Measurements from ENCODE around the gene MMP2.

The MMP2 gene

GRCh38 chr16:55452996-55453395 lies 26.0 kb upstream of the MMP2 start:
- H4K8ac ChIP-seq (ENCODE audit: low read depth, low read length), result no peak overlapping the region
- H2BK12ac ChIP-seq (ENCODE audit: low read length), result no peak overlapping the region
- H2AFZ ChIP-seq (ENCODE audit: low read length), result no peak overlapping the region
- DNase-seq (ENCODE audit: low spot score), result no peak
- no peak overlapping the region for H3K4me2 ChIP-seq (ENCODE audit: insufficient read depth, low read length, poor library complexity, severe bottlenecking)
- no peaks in the 10 kb centered on the region for H3K36me3 ChIP-seq (replicated peaks in 1 of 2; ENCODE audit: control insufficient read depth in 2 of 2, insufficient read depth in 2 of 2, low read length in 2 of 2)
- H2BK15ac ChIP-seq (ENCODE audit: low read length), result no peak overlapping the region
- no peak overlapping the region for H2BK5ac ChIP-seq (ENCODE audit: low read length)
- no peak overlapping the region for H3K23ac ChIP-seq (ENCODE audit: low read depth, low read length, poor library complexity)
- no peak overlapping the region for H3K18ac ChIP-seq (ENCODE audit: low read length)
- no peak overlapping the region for H2AK5ac ChIP-seq (ENCODE audit: low read depth, low read length)
- H3K14ac ChIP-seq (ENCODE audit: low read length), result no peak overlapping the region
- no peaks in the 10 kb centered on the region for H3K4me1 ChIP-seq (ENCODE audit: control insufficient read depth in 2 of 2, insufficient read depth in 1 of 2, low read depth in 1 of 2, low read length in 2 of 2)
- H2BK120ac ChIP-seq (ENCODE audit: low read depth, low read length), result no peak overlapping the region
- H3K79me1 ChIP-seq (ENCODE audit: low read depth, low read length), result peaks cover 2% of the 10 kb centered on the region
- peaks cover 0 to 2% of the 10 kb centered on the region in 2 donors for H3K9me3 ChIP-seq (replicated peaks in 1 of 2; ENCODE audit: control insufficient read depth in 2 of 2, insufficient read depth in 1 of 2, low read depth in 1 of 2, low read length in 2 of 2)
- peaks cover 0 to 4% (median 2%) of the 10 kb centered on the region in 3 experiments for H3K27me3 ChIP-seq (ENCODE audit: control insufficient read depth in 3 of 3, insufficient read depth in 3 of 3, low read depth in 1 of 3, low read length in 3 of 3)
- no peak overlapping the region for H3K9ac ChIP-seq (ENCODE audit: low read depth, low read length, poor library complexity)
- no peak overlapping the region for H3K4me3 ChIP-seq (ENCODE audit: low read length in 2 of 2)
- no peak overlapping the region for H3K4ac ChIP-seq (ENCODE audit: low read length)
- no CpG with 5 or more reads among the region's 2 CpGs for WGBS, 2 donors (ENCODE audit: extremely low coverage in 2 of 2, insufficient read length in 2 of 2, insufficient replicate concordance in 1 of 2)
- no peak overlapping the region for H3K27ac ChIP-seq (replicated peaks; ENCODE audit: low read length)
- H4K91ac ChIP-seq (ENCODE audit: low read depth, low read length, poor library complexity), result no peak overlapping the region

- H3K23ac ChIP-seq (ENCODE audit: low read depth, low read length, poor library complexity), result no peak overlapping the region
- H3K14ac ChIP-seq (ENCODE audit: low read length), result no peak overlapping the region
- no peak overlapping the region for H3K4me3 ChIP-seq (ENCODE audit: low read length in 2 of 2)
- H2BK15ac ChIP-seq (ENCODE audit: low read length), result no peak overlapping the region
- H2BK5ac ChIP-seq (ENCODE audit: low read length), result no peak overlapping the region
- no peak overlapping the region for H4K91ac ChIP-seq (ENCODE audit: low read depth, low read length, poor library complexity)
- DNase-seq (ENCODE audit: low spot score), result no peak
- no peak overlapping the region for H4K8ac ChIP-seq (ENCODE audit: low read depth, low read length)
- H3K9me3 ChIP-seq (replicated peaks in 1 of 2; ENCODE audit: control insufficient read depth in 2 of 2, insufficient read depth in 1 of 2, low read depth in 1 of 2, low read length in 2 of 2), result peaks cover 0 to 2% of the 10 kb centered on the region in 2 donors
- no peak overlapping the region for H3K4me2 ChIP-seq (ENCODE audit: insufficient read depth, low read length, poor library complexity, severe bottlenecking)
- no CpG with 5 or more reads among the region's 2 CpGs for WGBS, 2 donors (ENCODE audit: extremely low coverage in 2 of 2, insufficient read length in 2 of 2, insufficient replicate concordance in 1 of 2)
- H3K4me1 ChIP-seq (ENCODE audit: control insufficient read depth in 2 of 2, insufficient read depth in 1 of 2, low read depth in 1 of 2, low read length in 2 of 2), result no peaks in the 10 kb centered on the region
- no peak overlapping the region for H3K4ac ChIP-seq (ENCODE audit: low read length)
- no peak overlapping the region for H3K9ac ChIP-seq (ENCODE audit: low read depth, low read length, poor library complexity)
- no peaks in the 10 kb centered on the region for H3K36me3 ChIP-seq (replicated peaks in 1 of 2; ENCODE audit: control insufficient read depth in 2 of 2, insufficient read depth in 2 of 2, low read length in 2 of 2)
- H3K18ac ChIP-seq (ENCODE audit: low read length), result no peak overlapping the region
- no peak overlapping the region for H2AFZ ChIP-seq (ENCODE audit: low read length)
- no peak overlapping the region for H3K27ac ChIP-seq (replicated peaks; ENCODE audit: low read length)
- H2BK12ac ChIP-seq (ENCODE audit: low read length), result no peak overlapping the region
- H2AK5ac ChIP-seq (ENCODE audit: low read depth, low read length), result no peak overlapping the region
- no peak overlapping the region for H2BK120ac ChIP-seq (ENCODE audit: low read depth, low read length)
- peaks cover 0 to 6% (median 2%) of the 10 kb centered on the region in 3 experiments for H3K27me3 ChIP-seq (ENCODE audit: control insufficient read depth in 3 of 3, insufficient read depth in 3 of 3, low read depth in 1 of 3, low read length in 3 of 3)
- H3K79me1 ChIP-seq (ENCODE audit: low read depth, low read length), result peaks cover 2% of the 10 kb centered on the region
These were observed 25.1 kb upstream of the MMP2 start for GRCh38 chr16:55453909-55454308.

GRCh38 chr16:55454861-55455260 lies 24.1 kb upstream of the MMP2 start:
- H4K91ac ChIP-seq (ENCODE audit: low read depth, low read length, poor library complexity), result no peak overlapping the region
- no peak overlapping the region for H3K18ac ChIP-seq (ENCODE audit: low read length)
- DNase-seq (ENCODE audit: low spot score), result no peak
- no peak overlapping the region for H3K4me3 ChIP-seq (ENCODE audit: low read length in 2 of 2)
- no peak overlapping the region for H3K4me2 ChIP-seq (ENCODE audit: insufficient read depth, low read length, poor library complexity, severe bottlenecking)
- no peak overlapping the region for H2BK12ac ChIP-seq (ENCODE audit: low read length)
- peaks cover 0 to 6% (median 2%) of the 10 kb centered on the region in 3 experiments for H3K27me3 ChIP-seq (ENCODE audit: control insufficient read depth in 3 of 3, insufficient read depth in 3 of 3, low read depth in 1 of 3, low read length in 3 of 3)
- peak overlapping the region; percentile 21 for H3K14ac ChIP-seq (ENCODE audit: low read length)
- no peak overlapping the region for H3K4ac ChIP-seq (ENCODE audit: low read length)
- no peaks in the 10 kb centered on the region for H3K4me1 ChIP-seq (ENCODE audit: control insufficient read depth in 2 of 2, insufficient read depth in 1 of 2, low read depth in 1 of 2, low read length in 2 of 2)
- no CpG with 5 or more reads among the region's 6 CpGs for WGBS, 2 donors (ENCODE audit: extremely low coverage in 2 of 2, insufficient read length in 2 of 2, insufficient replicate concordance in 1 of 2)
- H2BK120ac ChIP-seq (ENCODE audit: low read depth, low read length), result no peak overlapping the region
- no peak overlapping the region for H2AK5ac ChIP-seq (ENCODE audit: low read depth, low read length)
- H3K9me3 ChIP-seq (replicated peaks in 1 of 2; ENCODE audit: control insufficient read depth in 2 of 2, insufficient read depth in 1 of 2, low read depth in 1 of 2, low read length in 2 of 2), result peaks cover 0 to 2% of the 10 kb centered on the region in 2 donors
- H3K36me3 ChIP-seq (replicated peaks in 1 of 2; ENCODE audit: control insufficient read depth in 2 of 2, insufficient read depth in 2 of 2, low read length in 2 of 2), result no peaks in the 10 kb centered on the region
- H3K79me1 ChIP-seq (ENCODE audit: low read depth, low read length), result peaks cover 2% of the 10 kb centered on the region
- H3K27ac ChIP-seq (replicated peaks; ENCODE audit: low read length), result no peak overlapping the region
- H2BK15ac ChIP-seq (ENCODE audit: low read length), result no peak overlapping the region
- no peak overlapping the region for H3K9ac ChIP-seq (ENCODE audit: low read depth, low read length, poor library complexity)
- H2BK5ac ChIP-seq (ENCODE audit: low read length), result no peak overlapping the region
- H3K23ac ChIP-seq (ENCODE audit: low read depth, low read length, poor library complexity), result no peak overlapping the region
- H2AFZ ChIP-seq (ENCODE audit: low read length), result no peak overlapping the region
- no peak overlapping the region for H4K8ac ChIP-seq (ENCODE audit: low read depth, low read length)

GRCh38 chr16:55462241-55462640 lies 16.8 kb upstream of the MMP2 start:
- H3K4ac ChIP-seq (ENCODE audit: low read length), result no peak overlapping the region
- H3K4me2 ChIP-seq (ENCODE audit: insufficient read depth, low read length, poor library complexity, severe bottlenecking), result no peak overlapping the region
- H3K4me1 ChIP-seq (ENCODE audit: control insufficient read depth in 2 of 2, insufficient read depth in 1 of 2, low read depth in 1 of 2, low read length in 2 of 2), result no peaks in the 10 kb centered on the region
- no peak overlapping the region for H2BK5ac ChIP-seq (ENCODE audit: low read length)
- no peak overlapping the region for H4K8ac ChIP-seq (ENCODE audit: low read depth, low read length)
- H3K79me1 ChIP-seq (ENCODE audit: low read depth, low read length), result no peaks in the 10 kb centered on the region
- H2BK120ac ChIP-seq (ENCODE audit: low read depth, low read length), result no peak overlapping the region
- peak overlapping the region; percentile 11 for H2AFZ ChIP-seq (ENCODE audit: low read length)
- H3K27me3 ChIP-seq (ENCODE audit: control insufficient read depth in 3 of 3, insufficient read depth in 3 of 3, low read depth in 1 of 3, low read length in 3 of 3), result peaks cover 0 to 6% (median 0%) of the 10 kb centered on the region in 3 experiments
- no peak overlapping the region for H4K91ac ChIP-seq (ENCODE audit: low read depth, low read length, poor library complexity)
- DNase-seq (ENCODE audit: low spot score), result no peak
- H3K36me3 ChIP-seq (replicated peaks in 1 of 2; ENCODE audit: control insufficient read depth in 2 of 2, insufficient read depth in 2 of 2, low read length in 2 of 2), result no peaks in the 10 kb centered on the region
- WGBS, 2 donors (ENCODE audit: extremely low coverage in 2 of 2, insufficient read length in 2 of 2, insufficient replicate concordance in 1 of 2), result no CpG with 5 or more reads among the region's 6 CpGs
- no peak overlapping the region for H3K23ac ChIP-seq (ENCODE audit: low read depth, low read length, poor library complexity)
- no peak overlapping the region for H3K9ac ChIP-seq (ENCODE audit: low read depth, low read length, poor library complexity)
- H3K14ac ChIP-seq (ENCODE audit: low read length), result no peak overlapping the region
- no peaks in the 10 kb centered on the region for H3K9me3 ChIP-seq (replicated peaks in 1 of 2; ENCODE audit: control insufficient read depth in 2 of 2, insufficient read depth in 1 of 2, low read depth in 1 of 2, low read length in 2 of 2)
- H2BK15ac ChIP-seq (ENCODE audit: low read length), result no peak overlapping the region
- H3K4me3 ChIP-seq (ENCODE audit: low read length in 2 of 2), result no peak overlapping the region
- H2AK5ac ChIP-seq (ENCODE audit: low read depth, low read length), result no peak overlapping the region
- H3K18ac ChIP-seq (ENCODE audit: low read length), result no peak overlapping the region
- H2BK12ac ChIP-seq (ENCODE audit: low read length), result no peak overlapping the region
- no peak overlapping the region for H3K27ac ChIP-seq (replicated peaks; ENCODE audit: low read length)
